Right renal cortex interstitium (tissue), 3 donors: ENCODE results near the gene RAP1A. TPM values are rescaled to one million over a fixed set of nuclear protein-coding genes. Genes with fewer than 3 reads are reported as not detected.

Experiments
- DNase-seq, 3 donors: peaks; one replicate each; pipeline ENCODE4 v3.0.0-alpha.2; 2013; ENCODE audit warnings: low read depth in 3 of 3, low spot score in 2 of 3
- polyA plus RNA-seq, 3 donors: library from polyadenylated mRNA; unstranded; fragments of 120-200 nt; gene quantifications; one replicate each; pipeline ENCODE4 v1.2.1, GENCODE V29; 2013; ENCODE audit not compliant: insufficient read length in 3 of 3

Gene RAP1A
- polyA plus RNA-seq, 3 donors: 85.1 to 88.5 (median 85.6) TPM

DNA sequence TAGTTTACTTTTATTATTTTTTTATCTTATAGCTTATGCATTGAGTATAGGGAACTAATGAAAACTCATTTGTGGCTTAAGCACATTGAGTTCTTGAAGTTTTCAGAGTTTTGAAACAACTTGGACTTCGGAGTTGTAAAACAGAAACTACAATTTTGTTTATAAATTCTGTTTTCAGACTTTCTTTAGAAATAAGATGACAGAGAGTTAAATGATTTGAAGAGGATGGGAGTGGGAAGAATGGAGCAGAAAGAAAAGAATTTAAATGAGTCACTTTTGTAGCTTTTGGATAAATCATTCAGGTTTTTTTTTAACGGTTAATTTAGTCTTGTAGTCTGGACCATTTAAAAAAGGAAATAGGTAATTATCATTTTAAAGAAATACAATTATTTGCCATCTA lies 87.3 kb downstream of the RAP1A start:
- DNase-seq: no peak

DNA sequence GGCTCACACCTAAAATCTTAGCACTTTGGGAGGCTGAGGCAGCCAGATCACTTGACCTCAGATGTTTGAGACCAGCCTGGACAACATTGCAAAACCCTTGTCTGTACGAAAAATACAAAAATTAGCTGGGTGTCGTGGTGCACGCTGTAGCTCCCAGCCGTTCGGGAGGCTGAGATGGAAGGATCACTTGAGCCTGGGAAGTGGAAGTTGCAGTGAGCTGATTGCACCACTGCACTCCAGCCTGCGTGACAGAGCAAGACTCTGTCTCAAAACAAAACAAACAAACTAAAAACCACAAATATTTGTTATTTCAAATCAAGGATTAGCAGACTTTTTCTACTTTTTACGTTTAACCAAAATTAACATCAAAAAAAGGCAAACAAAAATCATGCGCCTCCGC lies 88.3 kb downstream of the RAP1A start:
- DNase-seq: no peak

DNA sequence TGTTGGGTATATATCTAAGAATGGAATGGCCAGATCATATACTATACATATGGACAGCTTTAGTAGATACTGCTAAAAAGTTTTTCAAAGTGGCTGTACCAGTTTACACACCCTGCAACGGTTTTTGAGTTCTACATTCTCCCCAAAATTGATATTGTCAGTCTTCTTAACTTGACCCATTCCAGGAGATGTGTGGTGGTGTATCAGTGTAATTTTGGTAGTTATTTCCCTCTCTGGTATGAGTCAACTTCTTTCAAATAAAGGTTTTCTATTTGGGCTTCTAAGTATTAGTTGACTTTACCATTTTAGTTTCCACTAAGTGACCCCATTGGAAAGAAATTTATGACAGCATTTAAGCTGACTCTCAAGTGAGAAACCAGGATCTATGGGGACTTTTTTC lies 90.4 kb downstream of the RAP1A start:
- no peak for DNase-seq

DNA sequence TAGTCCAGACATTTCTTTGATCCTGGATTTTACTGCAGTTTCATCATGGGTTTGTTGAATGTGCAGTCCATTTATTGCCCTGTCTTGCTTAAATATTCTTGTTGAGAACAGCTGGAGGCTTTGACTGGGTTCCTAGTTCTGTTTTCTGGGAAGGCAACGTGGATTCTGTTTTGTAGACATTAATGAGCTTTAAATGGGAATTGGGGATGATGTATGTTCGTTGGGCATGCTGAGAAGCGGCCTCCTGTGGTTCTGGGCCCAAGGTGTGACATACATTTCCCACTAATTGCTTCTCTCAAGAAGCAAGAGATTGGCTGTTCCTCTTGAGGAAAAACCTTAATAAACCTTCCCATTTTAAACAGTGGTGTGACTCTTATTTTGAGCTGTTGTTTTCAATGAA lies 96.7 kb downstream of the RAP1A start:
- DNase-seq: no peak

DNA sequence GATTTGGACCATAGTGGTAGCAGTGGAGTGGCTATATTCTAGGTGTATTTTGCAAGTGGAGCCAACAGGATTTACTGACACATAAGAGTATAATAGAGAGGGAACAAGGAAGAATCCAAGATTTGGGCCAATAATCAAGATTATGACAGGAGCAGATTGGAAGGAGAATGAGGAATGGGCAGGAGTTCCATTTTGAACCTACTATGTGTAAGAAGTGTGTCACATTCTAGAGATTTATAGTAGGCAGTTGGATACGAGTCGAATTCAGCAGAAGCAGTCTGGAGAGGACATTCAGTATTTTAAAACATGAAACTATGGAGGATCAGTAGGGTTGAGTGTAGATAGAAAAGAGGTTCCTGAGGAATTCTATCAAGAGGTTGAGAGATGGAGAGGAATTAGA lies 97.9 kb downstream of the RAP1A start:
- no peak for DNase-seq

DNA sequence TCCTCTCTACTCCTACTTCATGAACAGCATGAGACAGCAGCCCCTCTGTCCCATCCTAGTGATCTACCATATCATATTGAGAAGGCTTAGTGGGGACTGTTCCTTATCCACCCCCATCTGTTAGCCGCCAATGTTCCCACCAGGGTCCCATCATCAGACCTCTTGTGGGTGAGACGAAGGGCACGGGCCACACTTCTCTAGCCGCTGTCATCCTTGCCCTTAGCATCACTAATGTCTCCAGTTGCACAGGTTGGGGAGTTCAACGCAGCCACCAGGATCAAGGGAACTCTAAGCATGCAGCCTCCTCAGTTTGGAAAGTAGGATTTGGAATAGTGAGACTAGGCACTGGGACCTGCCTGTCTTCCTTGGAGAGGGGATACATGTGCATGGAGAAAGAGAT lies 99.5 kb downstream of the RAP1A start:
- no peak for DNase-seq

DNA sequence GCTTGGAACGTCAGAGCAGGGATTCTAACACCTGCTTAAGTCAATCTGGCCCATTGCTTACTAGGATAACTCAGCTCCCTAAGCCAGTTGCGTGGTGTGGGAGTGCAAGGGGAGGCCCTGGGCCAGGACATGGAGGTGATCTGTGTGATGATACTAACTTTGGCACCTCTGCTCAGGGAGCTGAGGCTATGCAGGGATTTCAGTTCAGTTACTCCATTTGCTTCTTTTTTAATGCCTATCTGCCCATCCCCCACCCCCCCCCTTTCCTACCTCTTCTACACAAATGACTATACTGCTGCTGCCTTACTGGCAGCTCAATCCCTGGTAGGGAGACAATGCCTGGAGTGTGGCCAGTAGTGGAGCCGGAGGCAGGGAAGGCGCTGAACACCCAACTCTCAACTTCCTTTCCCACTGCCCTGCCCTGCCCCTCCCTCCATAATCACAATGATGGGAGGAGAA lies 100.1 kb downstream of the RAP1A start:
- no peak for DNase-seq

DNA sequence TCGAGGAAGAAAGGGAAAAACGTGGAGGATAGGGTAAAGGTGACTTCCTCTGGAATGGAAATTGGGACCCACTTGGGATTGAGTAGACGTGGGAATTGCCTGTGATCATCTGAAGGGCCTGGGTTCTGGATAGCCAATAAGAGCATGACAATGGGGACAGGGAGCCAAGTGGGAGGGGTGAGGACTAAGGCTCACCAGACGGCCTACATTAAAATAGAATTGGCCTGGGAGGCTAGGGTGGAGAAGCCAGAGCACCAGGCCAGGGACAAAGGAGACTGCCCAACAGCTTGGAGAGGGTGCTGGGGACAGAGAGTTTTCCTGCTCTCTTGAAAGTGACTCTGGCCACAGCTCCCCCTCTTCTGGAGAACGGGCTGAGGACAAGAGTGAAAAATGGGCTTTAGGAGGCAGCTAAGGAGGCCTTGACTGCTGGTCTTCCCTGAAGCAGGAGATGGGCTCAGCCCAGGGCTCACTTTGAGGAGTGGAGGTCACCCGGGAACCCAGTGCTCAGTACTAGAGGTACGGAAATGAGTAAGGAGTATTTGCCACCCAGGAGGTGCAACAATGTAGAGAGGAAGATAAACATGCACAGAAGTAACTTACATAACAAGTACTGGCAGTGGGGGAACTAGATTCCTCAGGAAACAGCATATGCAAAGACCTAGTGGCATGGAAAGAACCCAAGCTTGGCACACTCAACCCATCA lies 100.8 kb downstream of the RAP1A start:
- DNase-seq: no peak

DNA sequence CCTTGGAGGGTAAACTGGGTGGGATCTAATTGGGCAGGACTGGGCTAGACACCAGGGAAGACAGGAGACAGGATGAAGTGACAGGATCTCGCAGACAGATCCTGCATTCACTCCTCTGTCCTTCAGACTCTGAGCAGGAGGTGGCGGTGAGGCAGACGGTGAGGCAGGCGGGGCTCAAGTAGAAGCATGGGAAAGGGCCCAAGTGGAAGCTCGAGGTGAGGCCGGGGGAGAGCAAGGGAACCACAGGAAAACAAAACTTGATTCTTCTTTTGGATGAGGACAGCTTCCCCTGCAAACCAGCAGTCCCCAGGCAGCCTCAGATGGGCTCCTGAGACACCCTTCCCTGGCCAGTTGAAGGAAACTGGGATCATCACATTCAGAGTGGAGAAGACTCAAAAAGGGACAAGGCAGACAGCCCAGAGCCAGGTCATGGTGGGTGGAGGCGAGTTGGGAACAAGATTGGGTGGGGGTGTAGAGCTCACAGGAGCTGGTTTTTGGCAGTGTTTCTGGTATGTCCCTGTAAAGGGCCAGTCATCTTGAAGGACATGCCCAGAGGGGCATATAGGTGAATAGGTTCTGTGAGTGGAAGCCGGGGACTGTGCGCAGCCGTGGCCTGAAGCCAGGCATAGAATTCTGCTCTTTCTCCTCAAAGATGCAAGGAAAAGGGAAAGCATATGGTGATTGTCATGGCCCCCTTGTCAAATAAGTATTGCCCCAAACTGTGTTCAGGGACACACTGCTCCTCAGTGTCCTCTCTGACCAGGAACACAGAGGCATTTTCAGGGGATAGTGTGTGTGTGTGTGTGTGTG lies 101.6 kb downstream of the RAP1A start:
- no peak for DNase-seq

DNA sequence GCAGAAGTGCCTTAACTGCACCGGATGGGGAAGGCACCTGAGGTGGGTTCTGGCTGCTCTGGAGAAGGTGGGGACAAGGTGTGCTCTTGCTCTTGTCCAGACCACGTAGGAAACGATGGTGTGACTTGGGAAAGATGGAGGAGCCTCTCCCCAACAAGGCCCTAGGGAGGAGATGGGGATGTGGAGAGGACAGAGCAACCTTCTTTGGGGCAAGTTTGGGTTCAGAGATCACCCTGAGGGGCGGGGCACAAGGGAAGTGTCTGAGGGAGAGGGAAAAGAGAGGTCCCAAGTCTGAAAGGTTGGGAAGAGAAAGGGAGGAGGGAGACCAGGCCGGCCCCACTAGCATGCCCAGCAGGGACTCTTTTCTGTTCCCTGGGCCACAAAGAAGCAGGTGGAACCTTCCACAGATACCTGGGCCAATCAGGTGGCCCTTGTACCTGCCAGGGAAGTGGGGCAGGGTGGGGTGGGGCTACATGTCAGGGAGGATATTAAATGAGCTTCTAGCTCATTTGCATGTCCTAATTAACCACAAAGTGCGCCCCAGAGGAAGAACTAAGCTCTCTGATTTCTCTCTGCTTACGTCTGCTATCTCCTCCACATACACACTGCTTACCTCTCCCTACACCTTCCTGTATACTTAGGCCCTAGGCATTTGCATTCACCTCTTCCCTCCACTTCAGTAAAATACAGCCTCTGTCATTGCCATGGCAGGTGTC lies 103.7 kb downstream of the RAP1A start:
- no peak for DNase-seq

DNA sequence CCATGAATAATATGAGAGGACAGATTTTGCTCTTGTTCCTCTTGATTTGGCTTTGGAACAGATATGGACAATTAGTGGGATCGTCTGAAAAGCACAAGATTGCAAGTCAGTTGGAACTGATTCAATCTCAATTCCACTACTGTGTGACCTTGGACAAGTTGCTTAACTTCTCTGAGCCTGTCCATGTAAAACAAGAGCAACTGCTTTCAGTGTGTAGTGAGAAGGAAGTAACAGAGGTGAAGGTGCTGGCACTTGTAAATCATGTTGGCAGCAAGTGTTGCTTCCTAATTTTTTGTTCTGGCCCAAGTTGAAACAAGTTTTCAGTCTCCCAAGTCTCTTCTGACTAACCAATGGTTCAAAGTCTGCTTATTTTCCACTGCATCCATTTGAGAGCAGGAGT lies 104.3 kb downstream of the RAP1A start:
- no peak for DNase-seq

DNA sequence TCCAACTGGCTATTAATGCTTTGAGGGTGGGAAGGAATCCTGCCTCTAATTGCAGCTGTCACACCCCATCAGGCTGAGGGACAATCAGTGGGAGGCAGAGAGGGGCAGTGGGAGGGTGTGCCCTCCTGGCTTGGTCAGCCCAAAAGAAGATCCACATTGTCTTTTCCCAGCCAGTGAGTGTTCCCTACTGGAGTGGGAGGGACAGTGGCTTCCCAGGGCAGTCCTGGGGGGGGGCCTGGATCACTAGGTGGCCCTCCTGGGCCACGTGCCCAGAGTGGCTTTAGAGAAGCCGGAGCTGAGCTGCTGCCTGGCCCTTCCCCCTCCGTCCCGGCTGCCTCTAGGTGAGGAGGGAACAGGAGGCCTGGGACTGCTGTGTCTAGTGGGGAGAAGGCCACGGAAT lies 105.6 kb downstream of the RAP1A start:
- DNase-seq: no peak

DNA sequence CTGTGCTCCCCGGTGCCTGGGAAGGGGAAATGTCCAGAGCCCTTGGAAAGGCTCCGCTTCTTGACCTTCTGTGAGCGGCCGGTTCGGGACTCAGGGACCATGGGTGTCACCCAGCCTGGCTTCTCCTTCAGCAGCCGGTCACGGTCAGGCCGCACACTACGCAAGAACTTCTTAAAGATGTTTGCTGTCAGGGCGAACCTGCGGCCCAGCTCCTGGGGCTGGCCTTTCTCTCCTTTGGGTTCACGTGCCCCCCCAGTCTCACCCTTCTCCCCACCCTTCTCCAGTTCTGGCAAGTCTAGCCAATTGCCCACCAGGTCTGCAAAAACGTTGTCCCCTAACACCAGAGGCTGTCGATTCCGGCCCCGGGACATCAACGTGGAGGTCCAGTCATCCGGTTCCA lies 107.5 kb downstream of the RAP1A start:
- DNase-seq: no peak

DNA sequence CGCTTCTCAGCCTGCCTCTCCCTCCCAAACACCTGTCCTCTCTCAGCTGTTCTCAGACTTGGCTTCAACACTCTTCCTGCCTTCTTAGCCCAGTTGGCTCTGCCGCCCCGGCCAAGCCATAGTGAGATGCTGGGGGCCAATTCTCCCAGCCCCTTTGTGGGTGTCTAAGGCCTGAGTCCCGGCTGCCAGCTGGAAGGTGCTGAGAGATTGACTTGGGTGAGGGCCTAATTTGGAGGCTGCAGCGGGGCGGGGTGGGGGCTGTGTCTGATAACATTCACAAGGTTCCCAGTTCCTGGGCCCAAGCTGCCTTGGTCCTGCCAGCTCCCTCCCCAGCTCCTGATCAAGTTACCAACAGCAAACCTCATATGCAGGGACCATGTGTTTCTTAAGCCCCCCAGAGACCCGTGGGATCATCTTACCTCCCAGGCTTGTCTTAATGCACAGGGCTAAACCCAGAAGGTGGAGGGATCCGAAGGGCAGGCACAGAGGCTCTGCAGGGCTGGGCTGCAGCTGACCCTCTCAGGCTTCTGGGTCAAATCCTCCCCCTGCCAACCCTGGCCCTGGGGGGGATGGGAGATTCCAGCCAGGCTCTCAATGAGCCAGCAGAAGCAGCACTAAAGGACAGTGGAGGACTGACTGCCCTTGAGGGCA lies 109.8 kb downstream of the RAP1A start:
- DNase-seq: no peak

DNA sequence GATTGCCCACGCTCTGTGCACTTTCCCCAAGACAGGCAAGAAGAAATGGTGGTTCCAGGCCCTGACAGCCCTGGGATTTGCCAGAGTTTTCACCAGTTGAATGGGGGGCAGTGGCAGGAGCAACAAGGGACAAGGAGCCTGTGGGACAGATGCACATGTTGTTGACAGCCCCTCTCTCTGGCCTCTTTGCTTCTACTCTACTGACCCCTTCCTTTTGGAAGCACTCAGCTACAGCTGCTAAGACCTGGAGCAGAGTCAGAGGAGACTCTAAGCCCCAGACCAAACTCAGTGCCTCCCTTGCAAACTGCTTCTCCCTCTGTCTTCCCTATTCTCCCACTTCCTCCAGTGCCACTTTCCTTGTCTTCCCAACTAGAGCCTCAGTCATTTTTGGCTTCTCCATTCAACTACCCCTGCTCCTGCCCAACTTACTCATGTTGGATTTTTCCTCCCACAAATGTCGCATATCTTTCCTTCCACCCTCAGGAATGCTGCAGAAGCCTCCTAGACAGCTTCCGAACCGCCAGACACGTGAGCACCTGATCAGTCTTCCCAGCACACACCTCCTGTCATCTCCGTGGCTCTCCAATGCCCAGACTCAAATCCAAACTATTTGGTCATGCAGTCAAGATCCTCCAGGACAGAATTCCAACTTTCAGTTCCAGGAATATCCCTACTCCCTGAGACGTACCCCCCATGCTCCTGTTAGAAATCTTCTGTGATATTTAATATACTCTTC lies 110.5 kb downstream of the RAP1A start:
- DNase-seq: no peak

DNA sequence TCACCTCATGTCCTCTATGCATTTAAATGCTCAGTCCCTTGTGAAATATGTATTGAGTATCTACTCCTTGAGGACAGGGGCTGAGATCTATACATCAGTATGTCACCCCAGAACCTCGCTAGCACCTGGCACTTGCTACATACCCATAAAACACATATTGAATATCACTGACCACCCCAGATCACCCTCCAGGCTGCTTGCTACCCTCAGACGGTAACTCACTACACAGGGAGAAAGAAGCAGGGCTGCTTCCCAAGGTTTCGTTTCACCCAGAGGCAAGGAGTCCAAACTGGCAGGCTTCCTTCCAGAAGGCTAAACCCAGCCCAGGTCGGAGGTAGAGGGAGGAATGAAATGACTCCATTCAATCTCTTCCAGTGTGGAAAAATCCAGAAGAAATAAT lies 111.1 kb downstream of the RAP1A start:
- DNase-seq: no peak

DNA sequence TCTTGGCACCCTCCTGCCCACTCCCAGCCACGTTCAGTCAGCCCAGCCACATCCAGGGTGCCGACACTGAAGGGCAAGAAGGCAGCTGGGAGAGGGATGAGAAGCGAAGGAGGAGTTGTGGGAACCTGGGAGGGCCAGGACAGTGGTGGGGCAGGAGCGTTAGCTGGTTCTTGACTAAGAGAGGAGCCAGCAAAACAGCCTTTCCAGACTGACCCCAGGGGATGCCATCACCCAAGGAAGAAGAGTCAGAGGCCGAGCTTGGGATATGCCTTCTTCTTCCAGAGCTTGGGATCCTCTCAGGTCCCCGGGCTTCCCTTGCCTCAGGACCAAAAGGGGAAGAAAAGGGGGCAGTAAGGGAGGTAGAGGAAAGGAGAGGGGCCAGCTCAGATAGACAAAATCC lies 112.4 kb downstream of the RAP1A start:
- DNase-seq: no peak

DNA sequence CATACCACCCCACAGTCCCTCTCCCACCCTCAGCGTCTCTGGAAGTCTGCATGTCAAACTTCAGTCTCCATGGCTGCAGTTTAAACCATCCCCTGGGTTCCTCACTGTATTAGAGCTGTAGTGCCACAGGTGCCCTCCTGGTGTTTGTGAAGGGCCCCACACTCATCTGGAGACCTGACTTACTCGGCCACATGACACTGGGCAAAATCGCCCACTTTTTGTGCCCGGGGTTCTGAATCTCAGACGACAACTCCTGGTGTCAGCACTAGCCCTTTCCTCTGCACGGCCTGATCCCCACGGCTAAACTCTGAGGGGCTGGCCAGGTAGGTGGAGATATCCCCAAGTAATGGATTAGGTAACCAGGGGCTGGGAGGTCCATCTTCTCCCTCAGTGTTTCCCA lies 113.1 kb downstream of the RAP1A start:
- no peak for DNase-seq

DNA sequence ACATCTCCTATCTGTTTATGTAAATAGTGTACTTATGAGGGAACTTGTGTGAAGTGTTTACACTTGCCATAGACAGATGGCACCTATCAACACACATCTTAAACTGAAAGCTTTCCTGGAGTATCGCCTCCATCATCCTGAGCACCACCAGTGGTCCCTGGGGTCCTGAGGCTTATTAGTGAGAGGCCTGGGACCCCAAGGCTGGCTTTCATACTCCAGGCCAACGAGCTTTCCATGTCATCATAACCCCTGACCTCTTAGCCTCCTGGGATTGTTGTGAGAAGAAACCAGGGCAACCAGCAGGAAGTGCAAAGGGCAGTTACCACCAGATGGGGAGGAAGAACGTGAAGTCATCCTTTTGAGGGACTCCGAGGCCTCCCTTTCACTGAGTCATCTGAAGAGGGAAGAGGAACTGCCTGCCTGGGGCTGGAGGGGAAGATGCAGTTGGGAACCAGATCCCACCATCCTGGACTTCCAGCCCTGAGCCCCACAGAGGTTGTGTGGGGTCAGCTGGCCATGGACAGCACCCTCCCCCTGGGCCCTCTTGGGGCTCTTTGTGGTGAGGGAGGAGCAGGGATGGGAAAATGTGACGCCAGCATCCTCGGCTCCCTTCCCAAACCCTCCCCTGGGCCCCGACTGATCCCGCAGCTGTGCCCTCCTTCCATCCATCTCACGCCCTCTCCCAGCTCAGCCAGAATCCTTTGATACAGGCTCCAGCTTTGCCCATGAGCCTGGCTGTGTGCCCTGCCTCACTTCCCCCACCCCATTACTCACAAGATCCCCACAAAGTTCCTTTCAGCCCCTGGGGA lies 113.8 kb downstream of the RAP1A start:
- DNase-seq: no peak

DNA sequence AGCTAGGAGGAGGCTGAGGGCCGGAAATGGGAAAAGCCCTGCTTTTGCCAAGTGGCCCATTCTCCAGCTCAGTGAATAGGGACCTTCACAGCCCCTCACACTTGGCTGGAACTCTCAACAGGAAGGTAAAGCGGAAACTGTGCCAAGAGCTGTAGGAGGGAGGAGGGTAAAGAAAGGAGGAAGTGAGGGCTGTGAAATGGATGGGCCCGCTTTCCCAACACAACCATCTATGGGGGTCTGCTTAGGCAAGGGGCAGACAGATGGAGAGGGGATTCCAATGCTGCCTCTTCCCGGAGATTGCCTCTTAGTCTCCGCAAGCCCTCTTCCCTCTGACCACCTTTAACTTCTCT lies 114.4 kb downstream of the RAP1A start:
- no peak for DNase-seq
